HG03135 (cell line): ENCODE results near the gene FBF1.

Experiments
- ATAC-seq: cut with Tn5 transposase; IDR thresholded peaks from one replicate; pipeline ENCODE4 v1.9.1; 2021; ENCODE audit warnings: mild to moderate bottlenecking, moderate library complexity; ENCODE audit not compliant: unreplicated experiment

Gene FBF1

DNA sequence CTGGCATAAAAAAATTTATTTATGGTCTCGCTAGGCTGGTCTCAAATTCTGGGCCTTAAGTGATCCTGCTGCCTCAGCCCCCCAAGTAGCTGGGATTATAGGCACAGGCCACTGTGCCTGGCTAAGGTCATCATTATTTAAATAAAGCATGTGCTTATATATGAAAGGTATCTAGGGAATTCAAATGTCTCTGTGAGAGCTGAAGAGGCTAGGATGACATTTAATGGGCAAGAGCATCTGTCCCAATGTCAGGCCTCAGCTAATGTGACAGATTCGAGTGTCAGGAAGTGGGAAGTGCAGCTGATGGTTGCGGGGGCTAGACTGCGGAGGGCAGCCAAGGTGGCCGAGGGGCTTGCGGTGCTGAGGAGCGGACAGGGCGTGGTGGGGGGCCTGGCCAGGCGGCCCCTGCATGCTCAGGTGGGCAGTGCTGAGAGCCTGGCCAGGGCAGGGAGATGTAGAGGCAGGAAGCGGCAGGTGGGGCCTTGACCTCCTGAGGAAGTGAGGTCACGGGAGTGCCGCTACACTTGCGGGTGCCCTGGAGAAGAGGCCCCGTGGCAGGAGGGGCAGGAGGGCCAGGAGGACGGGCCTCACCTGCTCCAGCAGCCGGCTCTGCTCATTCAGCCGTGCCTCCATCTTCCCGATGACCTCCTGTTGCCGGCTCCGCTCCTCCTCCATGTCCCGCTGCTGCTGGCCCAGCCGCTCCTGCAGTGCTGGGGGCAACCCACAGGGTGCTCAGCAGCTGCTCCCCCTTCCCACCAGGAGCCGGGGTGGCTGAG lies 23.5 kb downstream of the FBF1 start:
- no peak for ATAC-seq

GRCh38 chr17:75915268-75915667 lies 25.6 kb downstream of the FBF1 start:
- ATAC-seq = no peak

DNA sequence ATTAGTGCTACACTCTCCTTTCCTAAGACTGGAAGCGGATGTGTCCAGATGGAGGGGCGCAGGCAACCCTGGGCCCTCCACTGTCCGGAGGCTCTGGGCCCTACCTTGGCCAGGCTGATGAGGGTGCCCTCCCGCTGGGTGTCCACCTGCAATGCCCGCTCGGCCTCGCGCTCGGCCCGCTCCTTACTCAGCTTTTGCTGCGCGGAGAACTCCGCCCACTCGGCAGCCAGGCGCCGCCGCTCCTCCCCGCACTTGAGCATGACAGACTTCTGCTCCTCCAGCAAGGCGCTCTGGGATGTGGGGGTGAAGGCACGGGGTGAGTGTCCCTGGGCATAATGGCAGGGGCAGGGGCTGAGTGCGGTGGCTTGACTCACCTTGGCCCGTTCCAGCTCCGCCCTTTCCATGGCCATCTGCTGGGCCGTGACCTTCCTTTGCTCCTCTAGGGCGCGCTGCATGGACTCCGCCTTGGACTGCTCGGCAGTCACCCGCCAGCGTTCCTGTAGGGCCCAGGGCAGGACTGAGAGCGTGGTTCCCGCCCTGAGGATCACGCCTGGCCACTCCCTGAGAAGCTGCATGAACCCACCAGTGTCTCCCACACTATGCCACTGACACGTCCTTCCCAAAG lies 26.1 kb downstream of the FBF1 start:
- ATAC-seq = no peak

DNA sequence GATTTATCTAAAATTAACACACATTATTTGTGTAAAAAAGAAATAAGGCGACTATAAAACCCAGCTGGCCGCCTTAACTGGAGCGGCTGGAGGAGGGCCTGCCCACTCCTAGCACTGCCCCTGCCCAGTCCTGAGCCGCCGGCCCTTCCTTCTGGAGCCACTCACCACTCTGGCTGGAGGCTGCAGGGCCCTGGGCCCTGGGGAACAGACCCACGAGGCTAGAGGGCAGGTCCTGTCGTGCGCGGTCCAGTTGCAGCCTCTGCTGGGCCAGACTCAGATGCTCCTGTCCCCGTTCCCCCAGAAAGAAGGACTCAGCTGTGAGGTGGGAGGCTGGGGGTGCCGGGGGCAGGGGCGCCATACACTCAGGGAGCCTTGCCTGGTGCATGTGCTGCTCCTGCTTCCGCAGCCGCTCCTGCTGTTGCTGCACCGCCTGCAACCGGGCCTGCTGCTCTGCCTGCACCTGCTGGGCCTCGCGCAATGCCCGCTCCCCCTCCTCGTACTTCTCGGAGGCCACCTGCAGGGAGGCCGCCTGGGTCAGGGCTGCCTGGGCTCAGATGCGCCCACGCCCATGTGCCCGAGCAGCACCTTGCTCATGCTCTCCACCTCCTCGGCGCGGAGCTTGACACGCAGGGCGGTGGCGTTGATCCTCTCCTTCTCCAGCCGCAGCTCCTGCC lies 27.2 kb downstream of the FBF1 start:
- ATAC-seq = no peak

GRCh38 chr17:75910699-75911098 lies 30.1 kb downstream of the FBF1 start:
- no peak for ATAC-seq

DNA sequence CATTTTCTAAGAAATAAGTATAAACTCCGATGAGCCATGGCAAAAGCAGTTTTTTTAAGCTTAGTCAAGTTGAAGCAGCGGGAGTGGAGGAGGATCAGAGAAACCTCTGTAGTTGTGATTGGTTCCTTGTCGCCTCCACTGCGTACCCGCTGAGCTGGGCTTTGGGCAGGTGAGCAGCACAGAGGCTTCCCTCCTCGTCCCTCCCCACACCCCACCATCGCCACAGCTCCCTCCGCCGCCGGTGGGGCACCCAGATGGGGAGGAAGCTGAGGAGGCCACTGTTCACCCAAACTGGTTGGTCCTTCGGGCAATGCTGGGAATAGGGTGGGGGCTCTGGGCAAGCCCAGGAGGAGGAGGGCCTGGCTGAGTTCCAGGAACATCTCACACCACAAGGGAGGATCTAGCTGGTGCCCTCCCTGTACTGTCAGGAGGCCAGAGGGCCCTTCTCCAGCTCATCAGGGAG lies 31.0 kb downstream of the FBF1 start:
- no peak for ATAC-seq

GRCh38 chr17:75909051-75909811 lies 31.6 kb downstream of the FBF1 start:
- ATAC-seq = no peak

GRCh38 chr17:75908201-75908600 lies 32.6 kb downstream of the FBF1 start:
- ATAC-seq = no peak

- ATAC-seq = no peak
These were observed 34.5 kb downstream of the FBF1 start for GRCh38 chr17:75906143-75906884.

GRCh38 chr17:75904749-75905521 lies 35.9 kb downstream of the FBF1 start, which contains the start of gene MRPL38:
TSS of gene MRPL38 (minus strand) at chr17:75904884. CDS start at chr17:75904875, 9 bp downstream.
- ATAC-seq = peak; percentile 96

- ATAC-seq = no peak
These were observed 38.4 kb downstream of the FBF1 start for GRCh38 chr17:75902406-75902805.

GRCh38 chr17:75901727-75902126 lies 39.1 kb downstream of the FBF1 start:
- no peak for ATAC-seq

DNA sequence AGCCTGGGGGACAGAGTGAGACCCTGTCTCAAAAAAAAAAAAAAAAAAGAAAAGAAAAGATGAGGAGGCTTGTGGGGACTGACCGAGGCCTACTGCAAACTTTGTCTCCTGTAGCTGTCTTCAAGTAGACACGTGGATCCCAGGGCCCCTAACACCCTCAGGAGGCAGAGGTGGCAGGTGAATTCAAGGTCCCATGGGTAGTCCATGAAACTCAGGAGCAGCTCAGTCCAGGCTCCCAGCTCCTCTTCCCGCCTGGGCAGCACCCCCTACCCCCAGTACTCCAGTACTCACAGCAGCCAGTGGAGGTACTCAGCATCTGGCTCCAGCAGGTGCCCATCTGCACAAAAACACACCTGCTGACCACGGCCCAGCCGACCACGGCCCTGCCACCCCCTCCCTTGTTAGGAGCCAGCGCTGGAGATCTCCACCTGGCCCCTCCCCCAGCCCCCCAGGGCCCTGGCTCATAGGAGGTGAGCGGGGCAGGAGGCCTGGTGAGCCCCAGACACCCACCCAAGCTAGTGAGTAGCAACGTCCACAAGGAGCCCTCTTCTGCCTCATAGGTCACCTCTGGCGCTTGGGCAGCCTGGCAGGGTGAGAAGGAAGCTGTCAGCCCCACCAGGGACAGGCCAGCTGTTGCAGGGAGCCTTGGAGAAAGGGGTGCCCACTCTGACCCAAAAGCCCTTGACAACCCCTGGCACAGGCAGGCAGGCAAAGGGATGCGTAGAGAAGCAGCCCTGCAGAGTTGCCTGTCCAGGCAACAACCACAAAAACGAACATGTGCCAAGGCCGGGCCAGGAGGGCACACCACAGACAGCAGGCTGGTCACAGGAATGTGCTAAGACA lies 39.9 kb downstream of the FBF1 start:
- no peak for ATAC-seq

DNA sequence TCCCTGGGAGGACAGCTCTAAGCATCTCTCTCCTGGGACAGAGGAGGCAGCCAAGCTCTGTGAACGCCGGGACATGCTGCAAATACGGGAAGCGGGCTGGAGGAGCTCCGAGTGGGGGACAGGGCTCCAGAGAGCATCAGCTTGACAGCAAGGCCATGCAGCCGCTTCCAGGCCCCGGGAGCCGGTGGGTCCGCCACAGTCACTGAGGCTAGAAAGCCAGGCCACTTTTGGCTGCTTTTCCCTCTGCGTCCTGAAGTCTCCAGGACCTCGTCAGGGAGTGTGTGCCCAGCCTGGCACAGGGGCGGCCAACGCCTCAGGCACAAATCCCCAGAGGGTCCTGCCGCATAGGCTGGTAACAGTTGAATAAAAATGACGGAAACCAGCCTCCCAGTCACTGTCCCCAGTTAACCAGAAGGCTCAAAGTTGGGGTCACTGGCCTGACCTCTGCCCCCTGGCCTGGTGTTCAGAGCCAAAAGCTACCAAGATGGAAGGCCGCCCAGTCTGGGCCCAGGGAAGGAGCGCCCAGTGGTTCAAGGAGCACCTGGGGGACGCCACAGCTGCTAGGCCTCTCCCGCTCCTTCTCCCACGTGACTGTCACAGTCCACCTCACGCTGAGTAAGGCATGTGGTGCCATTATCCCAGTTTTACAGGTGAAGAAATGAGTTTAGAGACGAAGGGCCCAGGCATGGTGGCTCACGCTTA lies 40.9 kb downstream of the FBF1 start:
- no peak for ATAC-seq

DNA sequence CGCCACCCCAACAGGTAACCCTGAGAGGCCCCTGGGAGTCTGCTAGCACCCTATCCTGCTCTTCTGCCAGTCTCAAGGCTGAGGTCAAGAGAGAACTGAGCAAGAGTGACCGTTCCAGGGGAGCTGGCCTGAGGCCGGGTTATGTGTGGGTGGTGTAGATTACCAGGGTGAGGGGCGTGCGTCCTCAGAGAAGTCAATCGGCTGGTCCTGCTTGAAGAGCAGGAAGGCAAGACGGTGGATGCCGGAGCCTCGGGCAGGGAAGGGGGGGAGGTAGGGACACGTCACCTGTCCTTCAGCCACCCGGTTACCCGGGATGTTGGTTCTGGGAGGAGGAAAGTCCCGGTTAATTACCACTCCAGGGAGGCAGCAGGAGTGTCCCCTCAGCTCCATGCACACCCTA lies 41.5 kb downstream of the FBF1 start:
- ATAC-seq = no peak

- no peak for ATAC-seq
These were observed 42.1 kb downstream of the FBF1 start for GRCh38 chr17:75898791-75899190.

- ATAC-seq = no peak
These were observed 42.8 kb downstream of the FBF1 start for GRCh38 chr17:75898065-75898464.
